Limb (tissue), 2 donors: ENCODE results near the gene ZNF358.

Experiments
- DNase-seq, 2 donors: peaks; one replicate each; pipeline ENCODE4 v3.0.0-alpha.2; 2016; ENCODE audit errors: extremely low spot score in 2 of 2

ZNF358 gene

DNA sequence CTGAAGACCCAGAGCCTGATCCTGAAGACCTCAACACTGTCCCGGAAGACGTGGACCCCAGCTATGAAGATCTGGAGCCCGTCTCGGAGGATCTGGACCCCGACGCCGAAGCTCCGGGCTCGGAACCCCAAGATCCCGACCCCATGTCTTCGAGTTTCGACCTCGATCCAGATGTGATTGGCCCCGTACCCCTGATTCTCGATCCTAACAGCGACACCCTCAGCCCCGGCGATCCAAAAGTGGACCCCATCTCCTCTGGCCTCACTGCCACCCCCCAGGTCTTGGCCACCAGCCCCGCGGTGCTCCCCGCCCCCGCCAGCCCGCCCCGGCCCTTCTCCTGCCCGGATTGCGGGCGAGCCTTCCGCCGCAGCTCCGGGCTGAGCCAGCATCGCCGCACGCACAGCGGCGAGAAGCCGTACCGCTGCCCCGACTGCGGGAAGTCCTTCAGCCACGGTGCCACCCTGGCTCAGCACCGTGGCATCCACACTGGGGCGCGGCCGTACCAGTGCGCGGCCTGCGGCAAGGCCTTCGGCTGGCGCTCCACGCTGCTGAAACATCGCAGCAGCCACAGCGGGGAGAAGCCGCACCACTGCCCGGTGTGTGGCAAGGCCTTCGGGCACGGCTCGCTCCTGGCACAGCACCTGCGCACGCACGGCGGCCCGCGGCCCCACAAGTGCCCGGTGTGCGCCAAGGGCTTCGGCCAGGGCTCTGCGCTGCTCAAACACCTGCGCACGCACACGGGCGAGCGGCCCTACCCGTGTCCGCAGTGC lies 3.6 kb downstream of the ZNF358 start:
- DNase-seq, result no peak

DNA sequence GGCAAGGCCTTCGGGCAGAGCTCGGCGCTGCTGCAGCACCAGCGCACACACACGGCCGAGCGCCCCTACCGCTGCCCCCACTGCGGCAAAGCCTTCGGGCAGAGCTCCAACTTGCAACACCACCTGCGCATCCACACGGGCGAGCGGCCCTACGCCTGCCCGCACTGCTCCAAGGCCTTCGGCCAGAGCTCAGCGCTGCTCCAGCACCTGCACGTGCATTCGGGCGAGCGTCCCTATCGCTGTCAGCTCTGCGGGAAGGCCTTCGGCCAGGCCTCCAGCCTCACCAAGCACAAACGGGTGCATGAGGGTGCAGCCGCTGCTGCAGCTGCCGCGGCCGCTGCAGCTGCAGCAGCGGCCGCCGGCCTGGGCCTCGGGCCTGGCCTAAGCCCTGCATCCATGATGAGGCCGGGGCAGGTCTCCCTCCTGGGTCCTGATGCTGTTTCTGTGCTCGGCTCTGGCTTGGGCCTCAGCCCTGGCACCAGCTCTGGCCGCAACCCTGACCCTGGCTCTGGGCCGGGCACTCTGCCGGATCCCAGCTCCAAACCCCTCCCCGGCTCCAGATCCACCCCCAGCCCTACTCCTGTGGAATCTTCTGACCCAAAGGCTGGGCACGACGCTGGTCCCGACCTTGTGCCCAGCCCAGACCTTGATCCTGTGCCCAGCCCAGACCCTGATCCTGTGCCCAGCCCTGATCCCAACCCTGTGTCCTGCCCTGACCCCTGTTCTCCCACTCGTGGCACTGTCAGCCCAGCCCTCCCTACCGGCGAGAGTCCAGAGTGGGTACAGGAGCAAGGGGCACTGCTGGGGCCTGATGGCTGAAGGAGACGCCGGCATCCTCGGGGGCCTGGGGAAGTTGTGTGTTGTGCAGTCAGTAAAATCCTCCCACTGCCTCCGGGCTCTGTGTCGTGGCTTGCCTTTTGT lies 4.5 kb downstream of the ZNF358 start:
- DNase-seq, result no peak

DNA sequence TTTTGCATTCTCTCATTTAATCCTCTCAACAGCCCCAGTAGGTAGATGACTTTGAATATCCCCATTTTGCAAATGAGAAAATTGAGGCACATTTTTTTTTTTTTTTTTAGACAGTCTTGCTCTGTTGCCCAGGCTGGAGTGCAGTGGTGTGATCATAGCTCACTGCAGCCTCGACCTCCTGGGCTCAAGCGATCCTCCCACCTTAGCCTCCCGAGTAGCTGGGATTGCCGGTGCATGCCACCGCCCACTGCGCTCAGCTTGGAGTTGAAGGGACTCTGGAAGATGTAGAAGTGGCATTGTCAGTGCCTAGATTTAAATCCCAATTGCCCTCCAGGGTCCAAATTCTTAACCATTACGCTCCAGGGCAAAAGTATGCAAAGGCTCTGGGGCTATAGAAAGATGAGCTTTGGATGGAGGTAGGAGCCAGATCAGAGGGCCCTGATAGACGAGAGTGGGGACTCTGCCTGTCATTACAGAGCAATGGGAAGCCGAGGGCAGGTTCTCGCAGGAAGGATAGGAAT lies 5.7 kb downstream of the ZNF358 start:
- DNase-seq, result no peak

DNA sequence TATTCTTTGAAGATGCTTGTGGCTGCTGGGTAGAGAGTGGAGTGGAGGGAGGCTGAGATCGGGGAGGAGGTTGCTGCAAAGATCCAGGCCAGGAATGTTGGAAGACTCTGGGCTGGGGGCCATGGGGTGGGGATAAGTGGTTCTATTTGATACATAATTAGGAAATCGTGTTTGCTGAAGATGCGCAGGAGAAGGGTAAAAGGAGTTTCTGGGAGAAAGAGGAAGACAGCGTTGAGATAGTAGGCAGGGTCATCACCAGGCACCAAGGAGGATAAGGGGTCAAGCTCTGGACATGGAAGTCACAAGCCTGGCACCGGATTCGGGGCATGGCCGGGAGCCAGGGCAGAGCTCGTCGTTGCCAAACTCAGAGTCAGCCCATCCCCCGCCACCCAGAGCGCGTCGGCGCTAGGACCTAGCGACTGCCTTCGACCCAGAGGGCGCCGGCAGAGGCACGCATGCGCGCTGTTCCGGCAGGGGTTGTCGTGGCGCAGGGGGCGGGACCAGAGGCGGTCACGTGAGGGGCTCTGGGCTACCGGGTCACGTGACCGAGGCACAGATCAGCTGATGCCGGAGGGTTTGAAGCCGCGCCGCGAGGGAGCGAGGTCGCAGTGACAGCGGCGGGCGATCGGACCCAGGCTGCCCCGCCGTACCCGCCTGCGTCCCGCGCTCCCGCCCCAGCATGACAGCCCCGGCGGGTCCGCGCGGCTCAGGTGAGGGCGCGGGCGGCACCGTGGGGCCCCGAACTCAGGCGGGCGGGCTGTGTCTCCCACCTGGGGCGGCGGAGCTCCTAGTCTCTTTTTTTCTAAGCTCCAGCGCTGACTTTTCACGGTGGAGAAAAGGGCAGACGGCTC lies 6.4 kb downstream of the ZNF358 start, which contains the start of gene MCOLN1:
MCOLN1 (plus strand) TSS at position 553 of the 851 bp plus-strand sequence; CDS start at position 680, 127 bp downstream.
- DNase-seq, result peak; percentile 99

DNA sequence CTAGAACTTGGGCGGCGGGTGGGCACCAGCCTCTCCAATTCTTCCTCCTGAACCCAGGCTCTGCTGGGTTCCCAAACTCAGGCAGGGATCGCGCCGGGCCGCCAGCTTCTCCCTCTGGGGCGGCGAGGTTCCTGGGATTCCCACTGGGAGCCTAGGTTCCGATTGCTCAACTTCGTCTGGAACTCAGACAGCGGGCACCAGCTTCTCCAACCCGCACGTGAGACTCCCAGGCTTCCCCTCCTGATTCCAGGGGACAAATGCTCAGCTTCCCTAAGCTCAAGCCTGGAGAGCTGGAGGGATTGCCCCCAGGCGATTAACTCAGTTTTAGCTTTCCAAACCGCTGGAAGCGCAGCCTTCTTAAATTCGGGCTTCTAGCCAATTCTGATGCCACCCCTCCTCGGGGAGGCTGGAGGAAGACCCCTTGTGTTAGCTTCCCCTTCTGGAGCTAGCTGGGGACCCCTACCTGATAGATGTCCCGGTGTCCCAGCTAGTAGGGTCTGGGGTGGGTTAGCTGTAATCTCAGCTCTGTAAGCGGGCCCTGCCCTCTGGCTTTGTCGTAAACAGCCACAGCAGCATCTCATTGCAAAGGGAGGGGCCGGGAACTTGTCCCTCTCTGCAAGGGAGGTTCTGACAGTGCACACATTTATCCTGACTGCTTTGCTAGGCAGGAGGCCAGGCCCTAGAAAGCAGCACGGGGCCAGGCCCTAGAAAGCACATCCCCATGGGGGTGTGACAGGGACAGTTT lies 7.2 kb downstream of the ZNF358 start:
- no peak for DNase-seq

DNA sequence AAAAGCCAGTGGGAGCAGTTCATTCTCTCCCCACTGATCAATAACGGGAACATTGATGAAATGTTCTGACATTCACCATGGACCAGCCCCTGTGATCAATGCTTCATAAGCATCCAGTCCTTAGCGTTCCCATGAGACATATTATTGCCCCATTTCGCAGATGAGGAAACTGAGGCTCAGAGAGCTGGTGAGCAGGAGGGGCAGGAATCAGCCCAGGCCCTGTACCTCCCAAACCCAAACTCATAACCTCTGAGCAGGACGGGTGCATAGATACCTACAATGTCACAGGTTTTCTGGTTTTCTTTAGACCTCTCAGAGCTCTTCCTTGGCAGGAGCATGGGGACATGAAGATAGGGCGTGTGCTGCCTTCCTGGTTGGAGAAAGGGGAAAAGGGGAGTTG lies 8.6 kb downstream of the ZNF358 start:
- no peak for DNase-seq

DNA sequence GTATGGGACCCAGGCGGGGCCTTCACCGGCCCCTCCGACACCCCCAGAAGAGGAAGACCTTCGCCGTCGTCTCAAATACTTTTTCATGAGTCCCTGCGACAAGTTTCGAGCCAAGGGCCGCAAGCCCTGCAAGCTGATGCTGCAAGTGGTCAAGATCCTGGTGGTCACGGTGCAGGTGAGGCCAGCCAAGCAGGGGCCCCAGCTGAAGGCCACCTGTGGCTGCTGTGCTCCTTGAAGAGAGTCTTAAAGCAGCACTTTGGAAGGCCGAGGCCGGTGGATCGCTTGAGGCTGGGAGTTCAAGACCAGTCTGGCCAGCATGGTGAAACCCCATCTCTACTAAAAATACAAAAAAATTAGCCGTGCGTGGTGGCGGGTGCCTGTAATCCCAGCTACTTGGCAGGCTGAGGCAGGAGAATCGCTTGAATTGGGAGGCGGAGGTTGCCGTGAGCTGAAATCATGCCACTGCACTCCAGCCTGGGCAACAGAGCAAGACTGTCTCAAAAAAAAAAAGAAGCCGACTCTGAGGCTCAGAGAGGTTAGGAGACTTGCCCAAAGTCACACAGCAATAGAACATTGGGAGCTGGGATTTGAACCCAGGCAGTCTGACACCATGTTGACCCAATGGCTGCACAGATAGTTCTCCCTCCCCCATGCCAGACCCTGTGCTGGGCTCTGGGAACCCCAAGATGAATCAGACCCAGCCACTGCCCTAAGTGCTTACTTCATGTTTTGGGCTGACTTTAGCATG lies 9.3 kb downstream of the ZNF358 start:
- DNase-seq, result no peak

DNA sequence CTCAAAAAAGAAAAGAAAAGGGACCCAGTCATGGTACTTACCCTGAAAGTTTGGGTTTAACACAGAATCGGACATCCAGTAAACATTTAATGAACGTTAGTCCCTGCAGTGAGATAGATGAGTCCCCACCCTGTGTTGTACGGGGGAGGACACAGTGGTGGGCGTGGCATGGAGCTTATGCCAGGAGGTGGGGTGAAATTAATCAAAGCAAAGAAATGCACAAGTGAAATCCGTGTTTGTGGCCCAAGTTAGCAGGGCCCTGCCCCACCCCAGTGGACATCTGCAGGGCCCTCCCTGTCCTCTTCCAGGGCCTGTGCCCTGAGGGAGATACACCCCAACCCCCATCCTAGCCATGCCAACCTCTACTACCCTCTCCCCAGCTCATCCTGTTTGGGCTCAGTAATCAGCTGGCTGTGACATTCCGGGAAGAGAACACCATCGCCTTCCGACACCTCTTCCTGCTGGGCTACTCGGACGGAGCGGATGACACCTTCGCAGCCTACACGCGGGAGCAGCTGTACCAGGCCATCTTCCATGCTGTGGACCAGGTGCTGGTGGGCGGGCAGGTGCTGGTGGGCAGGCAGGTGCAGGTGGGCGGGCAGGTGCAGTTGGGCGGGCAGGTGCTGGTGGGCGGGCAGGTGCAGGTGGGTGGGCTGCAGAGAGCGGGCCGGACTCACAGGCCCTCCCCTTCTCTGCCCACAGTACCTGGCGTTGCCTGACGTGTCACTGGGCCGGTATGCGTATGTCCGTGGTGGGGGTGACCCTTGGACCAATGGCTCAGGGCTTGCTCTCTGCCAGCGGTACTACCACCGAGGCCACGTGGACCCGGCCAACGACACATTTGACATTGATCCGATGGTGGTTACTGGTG lies 10.4 kb downstream of the ZNF358 start:
- DNase-seq, result no peak

DNA sequence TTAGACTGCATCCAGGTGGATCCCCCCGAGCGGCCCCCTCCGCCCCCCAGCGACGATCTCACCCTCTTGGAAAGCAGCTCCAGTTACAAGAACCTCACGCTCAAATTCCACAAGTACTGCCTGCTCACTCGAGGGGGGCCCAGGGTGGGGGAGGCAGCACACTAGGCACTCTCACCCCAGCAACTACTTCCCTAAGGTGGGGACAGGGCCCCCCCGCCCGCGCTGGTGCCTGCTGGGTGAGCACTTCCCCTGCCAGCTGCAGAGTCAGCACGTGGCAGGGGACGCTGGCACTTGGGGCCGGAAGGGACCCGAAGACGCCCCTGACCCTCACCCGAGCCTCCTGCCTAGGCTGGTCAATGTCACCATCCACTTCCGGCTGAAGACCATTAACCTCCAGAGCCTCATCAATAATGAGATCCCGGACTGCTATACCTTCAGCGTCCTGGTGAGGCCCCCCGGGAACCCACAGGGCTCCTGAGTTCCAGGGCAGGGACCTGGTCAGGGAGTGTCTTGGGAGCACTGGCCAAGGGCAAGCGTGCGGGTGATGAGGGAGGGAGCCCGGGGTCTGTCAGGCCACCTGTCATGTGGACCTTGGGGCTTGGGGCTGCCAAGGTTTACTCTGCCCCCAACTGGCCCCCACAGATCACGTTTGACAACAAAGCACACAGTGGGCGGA lies 11.8 kb downstream of the ZNF358 start:
- DNase-seq, result no peak

DNA sequence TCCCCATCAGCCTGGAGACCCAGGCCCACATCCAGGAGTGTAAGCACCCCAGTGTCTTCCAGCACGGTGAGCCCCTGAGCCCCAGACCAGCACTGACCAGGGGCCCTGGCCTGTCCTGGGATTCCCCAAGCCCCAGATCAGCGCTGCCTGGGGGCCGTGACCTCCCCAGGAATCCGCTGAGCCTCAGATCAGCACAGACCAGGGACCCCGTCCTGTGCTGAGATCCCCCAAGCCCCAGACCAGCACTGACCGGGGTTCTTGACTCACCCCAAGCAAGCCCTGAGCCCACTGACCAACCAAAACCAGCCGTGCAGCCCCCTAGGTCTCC lies 12.3 kb downstream of the ZNF358 start:
- no peak for DNase-seq

DNA sequence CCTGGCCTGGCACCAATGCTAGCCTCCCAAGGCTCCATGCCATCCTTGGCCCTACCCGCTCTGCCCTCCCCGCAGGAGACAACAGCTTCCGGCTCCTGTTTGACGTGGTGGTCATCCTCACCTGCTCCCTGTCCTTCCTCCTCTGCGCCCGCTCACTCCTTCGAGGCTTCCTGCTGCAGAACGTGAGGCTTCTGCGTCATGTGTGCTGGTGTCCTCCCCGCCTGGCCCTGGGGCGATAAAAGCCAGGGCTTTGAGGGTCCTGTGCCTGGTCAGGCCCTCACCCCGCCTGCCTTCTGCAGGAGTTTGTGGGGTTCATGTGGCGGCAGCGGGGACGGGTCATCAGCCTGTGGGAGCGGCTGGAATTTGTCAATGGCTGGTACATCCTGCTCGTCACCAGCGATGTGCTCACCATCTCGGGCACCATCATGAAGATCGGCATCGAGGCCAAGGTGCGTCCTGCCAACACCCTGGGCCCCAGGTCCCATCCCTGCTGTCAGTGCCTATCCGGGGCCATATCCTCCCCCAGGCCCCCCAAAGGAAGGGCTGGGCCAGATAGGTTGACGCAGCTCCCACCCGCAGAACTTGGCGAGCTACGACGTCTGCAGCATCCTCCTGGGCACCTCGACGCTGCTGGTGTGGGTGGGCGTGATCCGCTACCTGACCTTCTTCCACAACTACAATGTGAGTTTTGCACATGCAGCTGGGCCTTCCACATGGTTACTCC lies 12.8 kb downstream of the ZNF358 start:
- no peak for DNase-seq

DNA sequence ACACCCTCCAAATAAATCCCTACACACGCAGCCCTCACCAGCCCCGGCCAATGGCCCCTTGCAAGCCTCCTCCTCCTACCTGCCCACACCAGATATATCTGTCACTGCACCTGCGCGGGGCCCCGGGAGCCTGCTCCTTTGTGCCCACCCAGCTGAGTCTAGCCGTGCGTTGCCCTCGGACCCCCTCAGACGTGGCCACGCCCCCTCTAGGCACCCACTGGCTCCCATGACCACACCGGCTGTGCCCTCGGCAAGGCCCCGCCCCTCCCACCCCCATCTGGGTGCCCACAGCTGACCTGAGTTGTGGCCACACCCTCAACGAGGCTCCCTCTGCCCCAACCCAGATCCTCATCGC lies 13.3 kb downstream of the ZNF358 start:
- DNase-seq, result no peak

DNA sequence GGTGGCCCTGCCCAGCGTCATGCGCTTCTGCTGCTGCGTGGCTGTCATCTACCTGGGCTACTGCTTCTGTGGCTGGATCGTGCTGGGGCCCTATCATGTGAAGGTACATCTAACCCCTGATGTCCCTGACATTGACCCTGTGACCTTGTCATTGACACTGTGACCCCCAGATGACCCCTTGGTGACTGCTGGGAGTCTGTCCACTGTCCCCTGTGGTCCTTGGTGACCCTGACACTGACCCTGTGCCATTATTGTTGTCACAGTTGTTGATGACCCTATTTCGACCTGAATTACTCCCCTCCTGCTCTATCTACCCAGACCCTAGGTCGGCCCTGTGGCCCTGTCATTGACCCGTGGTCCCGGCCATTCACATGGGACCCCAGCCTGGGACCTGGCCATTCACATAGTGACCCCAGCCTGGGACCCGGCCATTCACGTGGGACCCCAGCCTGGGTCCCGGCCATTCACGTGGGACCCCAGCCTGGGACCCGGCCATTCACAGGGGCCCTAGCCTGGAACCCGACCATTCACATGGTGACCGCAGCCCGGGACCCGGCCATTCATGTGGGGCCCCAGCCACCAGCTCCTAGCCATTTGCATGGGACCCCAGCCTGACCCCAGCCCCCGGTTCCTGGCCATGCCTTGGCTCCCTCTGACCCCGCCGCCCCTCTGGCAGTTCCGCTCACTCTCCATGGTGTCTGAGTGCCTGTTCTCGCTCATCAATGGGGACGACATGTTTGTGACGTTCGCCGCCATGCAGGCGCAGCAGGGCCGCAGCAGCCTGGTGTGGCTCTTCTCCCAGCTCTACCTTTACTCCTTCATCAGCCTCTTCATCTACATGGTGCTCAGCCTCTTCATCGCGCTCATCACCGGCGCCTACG lies 13.9 kb downstream of the ZNF358 start:
- no peak for DNase-seq

DNA sequence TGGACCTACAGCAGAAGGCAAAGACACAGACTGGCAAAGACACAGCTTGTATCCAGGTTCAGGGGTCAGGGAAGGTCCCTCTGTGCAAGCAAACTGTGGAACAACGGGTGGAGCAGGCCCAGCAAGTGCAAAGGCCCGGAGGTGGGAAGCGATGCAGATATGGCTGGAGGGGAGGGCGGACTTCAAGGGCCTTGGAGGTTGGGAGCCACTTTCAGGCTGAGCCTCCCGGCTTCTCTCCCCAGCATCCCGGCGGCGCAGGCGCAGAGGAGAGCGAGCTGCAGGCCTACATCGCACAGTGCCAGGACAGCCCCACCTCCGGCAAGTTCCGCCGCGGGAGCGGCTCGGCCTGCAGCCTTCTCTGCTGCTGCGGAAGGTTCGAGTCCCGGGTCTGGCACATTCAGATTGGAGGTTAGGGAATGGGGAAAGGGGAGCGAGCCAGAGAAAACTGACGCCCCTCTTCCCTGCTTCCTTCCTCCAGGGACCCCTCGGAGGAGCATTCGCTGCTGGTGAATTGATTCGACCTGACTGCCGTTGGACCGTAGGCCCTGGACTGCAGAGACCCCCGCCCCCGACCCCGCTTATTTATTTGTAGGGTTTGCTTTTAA lies 17.5 kb downstream of the ZNF358 start:
- DNase-seq, result peak; percentile 19 to 71

DNA sequence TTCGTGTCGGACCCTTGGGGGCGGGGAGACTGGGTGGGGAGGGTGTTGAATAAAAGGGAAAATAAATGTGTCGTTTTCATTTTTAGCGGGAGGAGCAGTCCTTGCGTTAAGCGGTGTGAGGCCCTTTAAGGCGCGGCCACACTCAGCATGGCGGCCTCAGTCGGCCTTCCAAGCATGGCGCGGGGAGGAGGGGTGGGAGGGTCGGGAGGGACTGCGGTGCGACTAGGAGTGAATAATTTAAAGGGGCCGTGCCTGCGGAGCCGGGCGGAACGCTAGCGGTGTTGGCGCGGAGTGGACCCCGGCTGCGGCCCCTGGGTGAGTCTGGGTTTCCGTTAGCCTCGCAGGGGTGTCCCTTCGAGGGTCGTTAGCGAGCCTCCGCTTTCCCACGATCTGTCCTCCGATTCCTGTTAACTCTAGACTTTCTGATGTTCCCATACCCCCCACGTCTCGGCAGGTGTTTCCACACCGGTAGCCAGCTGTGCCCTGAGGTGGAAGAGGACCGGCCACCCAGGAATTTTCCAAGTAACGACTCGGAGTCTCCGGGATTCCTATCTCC lies 18.1 kb downstream of the ZNF358 start:
- peak; percentile 92 for DNase-seq

DNA sequence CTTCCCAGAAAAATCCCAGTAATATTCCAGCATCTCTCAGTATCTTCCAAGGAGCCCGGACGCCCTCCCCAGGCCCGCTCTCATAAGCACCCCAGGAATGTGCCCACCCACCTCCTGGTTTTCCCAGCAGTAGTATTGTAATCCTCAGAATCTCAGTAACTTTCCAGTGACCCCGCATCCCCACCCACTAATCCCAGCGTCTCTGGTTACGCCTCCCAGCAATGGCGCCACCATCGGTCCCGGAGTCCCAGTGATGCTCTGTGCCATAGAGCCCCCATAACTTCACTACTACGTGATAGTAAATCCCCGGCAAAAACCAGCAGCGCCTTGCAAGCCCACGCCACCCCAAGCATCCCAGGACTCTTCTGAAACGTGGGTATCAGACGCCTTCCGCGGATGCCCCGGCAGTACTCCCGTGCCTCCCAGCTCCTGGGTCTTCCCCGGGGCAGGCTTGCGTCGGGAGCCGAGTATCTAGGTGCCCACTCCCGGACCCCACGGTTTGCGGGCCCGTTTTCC lies 18.7 kb downstream of the ZNF358 start:
- peak; percentile 67 to 78 for DNase-seq
